Hepatocyte (in vitro differentiated cells): ENCODE results near the gene DOHH. TPM values are rescaled to one million over a fixed set of nuclear protein-coding genes. Genes with fewer than 3 reads are reported as not detected.

Experiments used
- DNase-seq: peaks from one replicate; pipeline ENCODE4 v3.0.0-alpha.2; 2016; ENCODE audit warnings: low spot score
- H2AFZ ChIP-seq: fragments of 200-600 bp; sonication (generic); 2 replicates; pipeline ENCODE4 v1.6.0; 2016; ENCODE audit warnings: antibody characterized with exemption, mild to moderate bottlenecking
- H3K27ac ChIP-seq: fragments of 200-600 bp; sonication (generic); 2 replicates; pipeline ENCODE4 v1.5.1; 2016; ENCODE audit warnings: mild to moderate bottlenecking
- H3K27me3 ChIP-seq: fragments of 200-600 bp; sonication (generic); 2 replicates; pipeline ENCODE4 v1.6.1; 2016
- H3K36me3 ChIP-seq: fragments of 200-600 bp; sonication (generic); replicated peaks from 2 replicates; pipeline ENCODE4 v1.5.1; 2016; ENCODE audit warnings: low read depth; ENCODE audit not compliant: insufficient read depth
- H3K4me1 ChIP-seq: fragments of 200-600 bp; sonication (generic); 2 replicates; pipeline ENCODE4 v1.5.1; 2016; ENCODE audit warnings: mild to moderate bottlenecking, moderate library complexity; ENCODE audit not compliant: insufficient read depth
- H3K4me2 ChIP-seq: fragments of 200-600 bp; sonication (generic); 2 replicates; pipeline ENCODE4 v1.6.0; 2016
- H3K4me3 ChIP-seq: fragments of 200-600 bp; sonication (generic); 2 replicates; pipeline ENCODE4 v1.5.1; 2016; ENCODE audit warnings: mild to moderate bottlenecking
- H3K79me2 ChIP-seq: fragments of 200-600 bp; sonication (generic); 2 replicates; pipeline ENCODE4 v1.6.0; 2017; ENCODE audit warnings: mild to moderate bottlenecking
- H3K9me2 ChIP-seq: fragments of 200-600 bp; sonication (generic); replicated peaks from 2 replicates; pipeline ENCODE4 v1.6.0; 2017; ENCODE audit warnings: mild to moderate bottlenecking; ENCODE audit not compliant: insufficient read depth
- H3K9me3 ChIP-seq: fragments of 200-600 bp; sonication (generic); 2 replicates; pipeline ENCODE4 v1.5.1; 2016; ENCODE audit warnings: low read depth, mild to moderate bottlenecking
- H4K20me1 ChIP-seq: fragments of 200-600 bp; sonication (generic); 2 replicates; pipeline ENCODE4 v1.6.0; 2016; ENCODE audit warnings: mild to moderate bottlenecking; ENCODE audit not compliant: insufficient read depth, poor library complexity, severe bottlenecking
- CTCF ChIP-seq: fragments of 200-600 bp; sonication (generic); IDR thresholded peaks from 2 replicates; pipeline ENCODE4 v1.5.1; 2016; ENCODE audit warnings: antibody characterized with exemption, mild to moderate bottlenecking; ENCODE audit not compliant: poor library complexity
- EZH2 ChIP-seq: fragments of 200-600 bp; sonication (generic); IDR thresholded peaks from 2 replicates; pipeline ENCODE4 v1.6.1; 2016; ENCODE audit warnings: antibody characterized with exemption, mild to moderate bottlenecking, borderline replicate concordance
- EZH2phosphoT487 ChIP-seq: fragments of 200-600 bp; sonication (generic); IDR thresholded peaks from one replicate; pipeline ENCODE4 v1.6.1; 2018; ENCODE audit warnings: antibody characterized with exemption, mild to moderate bottlenecking, low read depth, moderate library complexity; ENCODE audit not compliant: unreplicated experiment, severe bottlenecking
- WGBS: methylation state at CpG from one replicate; pipeline ENCODE4 v1.1.6; 2016; ENCODE audit warnings: low lambda C conversion rate; ENCODE audit errors: missing lambda C conversion rate; 5-methylcytosine and 5-hydroxymethylcytosine counted together
- polyA plus RNA-seq: library from polyadenylated mRNA; unstranded; fragments of >200 nt; fragmentation: Nextera tagmentation; extraction: Ambion mirVana; gene quantifications from 2 replicates; pipeline ENCODE4 v1.2.1, GENCODE V29; 2016
- total RNA-seq: library from RNA; depleted of rRNA; stranded (reverse); fragments of >200 nt; gene quantifications from 2 replicates; pipeline ENCODE4 v1.2.3, GENCODE V29; 2014

The DOHH gene
- total and polyA plus RNA-seq, 2 experiments from 2014 or later, result 14.9 to 17.6 TPM

- Histone ChIP-seq H3K27me3 (no peaks in the 10 kb centered on the region), H3K4me1 (peaks cover 10% of the 10 kb centered on the region), H3K36me3 (no peaks in the 10 kb centered on the region), H3K9me2 (no peaks in the 10 kb centered on the region), H3K27ac (no peak overlapping the region), H3K79me2 (peaks cover 39% of the 10 kb centered on the region), H3K9me3 (no peaks in the 10 kb centered on the region), H3K4me3 (no peak overlapping the region), H4K20me1 (peaks cover 6% of the 10 kb centered on the region), H3K4me2 (no peak overlapping the region), H2AFZ (no peak overlapping the region)
- TF ChIP-seq EZH2 (no peak), EZH2phosphoT487 (no peak), CTCF (no peak)
- 85% methylated on average over 13 of the region's 13 CpGs for WGBS
- DNase-seq, result no peak
Observed at GRCh38 chr19:3503036-3503572, 2.6 kb upstream of the DOHH start.

DNA sequence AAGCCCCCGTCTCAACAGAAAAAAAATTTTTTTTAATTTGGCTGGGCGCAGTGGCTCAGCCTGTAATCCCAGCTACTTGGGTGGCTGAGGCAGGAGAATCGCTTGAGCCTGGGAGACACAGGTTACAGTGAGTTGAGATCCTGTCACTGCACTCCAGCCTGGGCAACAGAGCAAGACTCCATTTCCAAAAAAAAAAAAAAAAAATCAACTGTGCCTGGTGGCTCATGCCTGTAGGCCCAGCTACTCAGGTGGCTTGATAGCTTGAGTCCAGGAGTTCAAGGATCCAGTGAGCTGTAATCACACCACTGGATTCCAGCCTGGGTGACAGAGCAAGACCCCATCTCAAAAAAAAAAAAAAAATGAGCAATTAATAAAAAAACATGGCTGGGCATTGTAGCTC is 1.3 kb upstream of the DOHH start:
- H3K4me2 ChIP-seq, result no peak overlapping the region
- no peaks in the 10 kb centered on the region for H3K27me3 ChIP-seq
- no peaks in the 10 kb centered on the region for H3K36me3 ChIP-seq
- no peak overlapping the region for H3K27ac ChIP-seq
- H3K9me2 ChIP-seq, result no peaks in the 10 kb centered on the region
- no peak for DNase-seq
- H4K20me1 ChIP-seq, result no peaks in the 10 kb centered on the region
- WGBS, result 96% methylated on average over 3 of the region's 3 CpGs
- peaks cover 37% of the 10 kb centered on the region for H3K79me2 ChIP-seq
- H3K4me1 ChIP-seq, result peaks cover 4% of the 10 kb centered on the region
- no peaks in the 10 kb centered on the region for H3K9me3 ChIP-seq
- no peak overlapping the region for H3K4me3 ChIP-seq
- no peak overlapping the region for H2AFZ ChIP-seq
- no peak for TF ChIP-seq EZH2phosphoT487

DNA sequence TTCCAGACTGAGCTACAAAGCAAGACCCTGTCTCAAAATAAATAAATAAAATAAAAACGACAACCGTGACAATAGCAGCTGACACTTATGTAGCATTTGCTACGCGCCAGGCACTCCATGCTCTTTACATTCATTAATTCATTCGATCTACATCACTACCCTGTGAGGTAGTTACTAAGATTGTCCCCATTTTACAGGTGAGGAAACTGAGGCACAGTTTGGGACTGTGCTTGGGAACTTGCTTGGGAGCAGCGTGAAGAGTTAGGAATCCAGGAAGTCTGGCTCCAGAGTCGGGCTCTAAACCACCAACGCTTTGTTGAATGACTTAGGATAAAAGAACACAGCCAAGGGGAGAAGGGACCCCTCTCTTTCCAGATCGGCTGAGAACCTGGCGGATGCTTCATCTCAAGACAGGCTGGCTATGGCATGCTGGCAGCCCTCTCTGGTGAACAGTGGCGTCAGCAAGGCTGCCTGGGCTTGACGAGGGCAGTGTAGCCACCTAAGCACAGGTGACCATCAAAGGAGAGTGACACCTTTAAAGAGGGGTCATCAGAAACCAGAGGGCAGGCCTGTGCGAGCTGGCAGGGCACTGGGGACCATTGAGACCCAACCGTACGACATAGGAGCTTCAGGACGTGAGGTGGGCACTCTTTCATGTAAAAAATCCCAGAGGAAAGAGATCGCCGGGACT is 591 bp downstream of the DOHH start:
- WGBS, result 28% methylated on average over 18 of the region's 18 CpGs
- peak overlapping the region; percentile 51 for H2AFZ ChIP-seq
- H3K79me2 ChIP-seq, result peaks cover 32% of the 10 kb centered on the region
- peak overlapping the region; percentile 32 for H3K4me3 ChIP-seq
- peak overlapping the region; percentile 91 for H3K27ac ChIP-seq
- no peaks in the 10 kb centered on the region for H3K9me2 ChIP-seq
- H3K4me2 ChIP-seq, result peak overlapping the region; percentile 65
- H3K27me3 ChIP-seq, result no peaks in the 10 kb centered on the region
- H3K36me3 ChIP-seq, result no peaks in the 10 kb centered on the region
- H3K9me3 ChIP-seq, result no peaks in the 10 kb centered on the region
- no peak for TF ChIP-seq CTCF
- TF ChIP-seq EZH2, result no peak
- no peak for TF ChIP-seq EZH2phosphoT487
- peaks cover 4% of the 10 kb centered on the region for H3K4me1 ChIP-seq
- no peaks in the 10 kb centered on the region for H4K20me1 ChIP-seq
- DNase-seq, result no peak

DNA sequence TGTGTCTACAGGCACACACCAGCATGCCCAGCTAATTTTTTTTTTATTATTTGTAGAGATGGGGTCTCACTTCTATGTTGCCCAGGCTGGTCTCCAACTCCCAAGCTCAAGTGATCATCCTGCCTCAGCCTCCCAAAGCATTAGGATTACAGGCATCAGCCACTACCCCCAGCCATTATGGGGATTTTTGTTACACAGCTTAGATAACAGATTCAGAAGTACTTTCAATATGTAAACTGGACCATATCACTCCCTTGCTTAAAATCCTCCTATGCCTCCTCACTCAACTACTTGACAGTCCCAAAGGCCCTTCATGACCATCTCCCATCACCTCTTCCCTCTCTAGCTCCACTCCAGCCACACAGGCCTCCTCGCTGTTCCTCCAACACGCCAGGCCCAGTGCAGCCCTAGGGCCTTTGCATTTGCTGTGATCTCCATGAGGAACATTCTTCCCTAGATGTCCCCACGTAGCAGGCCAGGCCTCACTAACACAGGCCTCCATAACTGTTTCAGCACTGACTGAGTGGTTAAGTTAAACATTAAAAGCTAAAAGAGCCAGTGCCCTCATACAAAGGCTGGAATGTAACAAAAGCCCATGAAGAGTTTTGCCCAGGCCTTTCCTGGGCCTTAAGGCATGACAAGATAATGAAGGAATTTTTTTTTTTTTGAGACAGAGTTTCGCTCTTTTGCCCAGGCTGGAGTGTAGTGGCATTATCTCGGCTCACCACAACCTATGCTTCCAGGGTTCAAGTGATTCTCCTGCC is 2.5 kb downstream of the DOHH start:
- Histone ChIP-seq H3K79me2 (peaks cover 32% of the 10 kb centered on the region), H3K27me3 (no peaks in the 10 kb centered on the region), H4K20me1 (no peaks in the 10 kb centered on the region), H3K36me3 (no peaks in the 10 kb centered on the region), H3K4me1 (peaks cover 4% of the 10 kb centered on the region), H3K9me2 (no peaks in the 10 kb centered on the region), H3K27ac (no peak overlapping the region), H3K4me3 (no peak overlapping the region), H3K4me2 (no peak overlapping the region), H2AFZ (no peak overlapping the region), H3K9me3 (no peaks in the 10 kb centered on the region)
- 95% methylated on average over 5 of the region's 5 CpGs for WGBS
- TF ChIP-seq EZH2, result no peak
- no peak for TF ChIP-seq EZH2phosphoT487
- no peak for TF ChIP-seq CTCF
- DNase-seq, result no peak
